Activated CD8-positive, alpha-beta T cell treated with anti-CD3 and anti-CD28 coated beads for 36 hours (primary cell): Measurements from ENCODE around the gene SLC5A4. TPM values are rescaled to one million over a fixed set of nuclear protein-coding genes. Genes with fewer than 3 reads are reported as not detected.

Source experiments
- ATAC-seq: fragments of 200-7000 bp; cut with Tn5 transposase; one replicate; pipeline ENCODE4 v1.10.0; 2021; ENCODE audit warnings: mild to moderate bottlenecking, moderate library complexity
- CTCF ChIA-PET: fragments of 350-600 bp; sonication (Branson Sonifier 250); formaldehyde crosslinking; loops from one replicate; lab custom pipeline; 2021; ENCODE audit warnings: antibody characterized with exemption; lab: Charles Lee
- POLR2A ChIA-PET: fragments of 350-600 bp; sonication (Branson Sonifier 250); formaldehyde crosslinking; loops from one replicate; lab custom pipeline; 2021; ENCODE audit warnings: antibody characterized with exemption; lab: Charles Lee
- DNase-seq: peaks from one replicate; pipeline ENCODE4 v3.0.0-alpha.2; 2020
- H3K27ac Mint-ChIP-seq: one replicate; pipeline ENCODE4 v1.8.0; 2021; ENCODE audit warnings: mild to moderate bottlenecking, mixed read lengths
- H3K27me3 Mint-ChIP-seq: one replicate; pipeline ENCODE4 v1.8.0; 2021; ENCODE audit warnings: mixed read lengths
- H3K36me3 Mint-ChIP-seq: one replicate; pipeline ENCODE4 v1.8.0; 2021; ENCODE audit warnings: low read depth, mixed read lengths
- H3K4me1 Mint-ChIP-seq: one replicate; pipeline ENCODE4 v1.8.0; 2021; ENCODE audit warnings: low read depth, mixed read lengths
- H3K4me3 Mint-ChIP-seq: one replicate; pipeline ENCODE4 v1.8.0; 2021; ENCODE audit warnings: mild to moderate bottlenecking, moderate library complexity, mixed read lengths
- H3K9me3 Mint-ChIP-seq: one replicate; pipeline ENCODE4 v1.8.0; 2021; ENCODE audit warnings: mixed read lengths
- intact Hi-C: fragments of 100-400 bp; cut with micrococcal nuclease; formaldehyde crosslinking; loops from one replicate; pipeline ENCODE4 v1.10.0; 2022
- total RNA-seq, 2 experiments: library from RNA; stranded (reverse); gene quantifications; one replicate each; pipeline ENCODE4 v1.2.3, GENCODE V29; 2021
- TF ChIP-seq, protein P1 (sequence below): fragments of 200-600 bp; IDR thresholded peaks from one replicate; pipeline ENCODE4 v1.8.0; 2022; ENCODE audit warnings: antibody characterized with exemption, mild to moderate bottlenecking

Gene SLC5A4
- total RNA-seq, 2 experiments from 2014 or later, result not detected

DNA sequence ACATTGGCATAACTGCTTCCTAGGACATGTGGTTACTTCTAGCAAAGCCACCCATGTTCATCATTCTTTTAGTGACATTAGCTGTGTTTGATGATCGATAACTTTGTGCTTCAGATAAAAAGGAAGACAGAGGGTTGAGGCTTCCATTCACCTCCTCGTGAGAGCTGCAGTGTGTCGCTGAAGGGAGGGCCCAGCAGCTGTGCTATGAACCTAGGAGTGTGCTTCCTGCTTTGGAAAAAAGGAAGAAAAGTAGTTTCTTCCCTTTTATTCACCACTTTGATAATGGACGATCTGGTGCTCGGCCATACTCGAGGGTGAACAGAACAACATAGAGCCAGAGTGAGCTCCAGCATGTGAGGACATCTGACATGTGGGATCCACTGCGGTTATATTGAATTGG lies 44.1 kb downstream of the SLC5A4 start:
- POLR2A ChIA-PET, result interaction anchor here (0.6 to 1.3 kb wide), 3 partner anchors 135 to 253 kb away, joined by 3 to 5 read pairs (median 3); no protein-coding TSS in a partner anchor
- Mint-ChIP-seq H3K27ac (no peak overlapping the region), H3K4me3 (no peak overlapping the region), H3K9me3 (no peaks in the 10 kb centered on the region), H3K36me3 (no peaks in the 10 kb centered on the region), H3K4me1 (no peaks in the 10 kb centered on the region), H3K27me3 (peaks cover 5% of the 10 kb centered on the region)
- CTCF ChIA-PET, result interaction anchor here (1.0 kb wide), 1 partner anchor 55 kb away, joined by 3 read pairs; no protein-coding TSS in a partner anchor
- DNase-seq (no peak), ATAC-seq (no peak)
- TF ChIP-seq, protein P1, sequence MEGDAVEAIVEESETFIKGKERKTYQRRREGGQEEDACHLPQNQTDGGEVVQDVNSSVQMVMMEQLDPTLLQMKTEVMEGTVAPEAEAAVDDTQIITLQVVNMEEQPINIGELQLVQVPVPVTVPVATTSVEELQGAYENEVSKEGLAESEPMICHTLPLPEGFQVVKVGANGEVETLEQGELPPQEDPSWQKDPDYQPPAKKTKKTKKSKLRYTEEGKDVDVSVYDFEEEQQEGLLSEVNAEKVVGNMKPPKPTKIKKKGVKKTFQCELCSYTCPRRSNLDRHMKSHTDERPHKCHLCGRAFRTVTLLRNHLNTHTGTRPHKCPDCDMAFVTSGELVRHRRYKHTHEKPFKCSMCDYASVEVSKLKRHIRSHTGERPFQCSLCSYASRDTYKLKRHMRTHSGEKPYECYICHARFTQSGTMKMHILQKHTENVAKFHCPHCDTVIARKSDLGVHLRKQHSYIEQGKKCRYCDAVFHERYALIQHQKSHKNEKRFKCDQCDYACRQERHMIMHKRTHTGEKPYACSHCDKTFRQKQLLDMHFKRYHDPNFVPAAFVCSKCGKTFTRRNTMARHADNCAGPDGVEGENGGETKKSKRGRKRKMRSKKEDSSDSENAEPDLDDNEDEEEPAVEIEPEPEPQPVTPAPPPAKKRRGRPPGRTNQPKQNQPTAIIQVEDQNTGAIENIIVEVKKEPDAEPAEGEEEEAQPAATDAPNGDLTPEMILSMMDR, result no peak
- intact Hi-C loops, result no loop called here

DNA sequence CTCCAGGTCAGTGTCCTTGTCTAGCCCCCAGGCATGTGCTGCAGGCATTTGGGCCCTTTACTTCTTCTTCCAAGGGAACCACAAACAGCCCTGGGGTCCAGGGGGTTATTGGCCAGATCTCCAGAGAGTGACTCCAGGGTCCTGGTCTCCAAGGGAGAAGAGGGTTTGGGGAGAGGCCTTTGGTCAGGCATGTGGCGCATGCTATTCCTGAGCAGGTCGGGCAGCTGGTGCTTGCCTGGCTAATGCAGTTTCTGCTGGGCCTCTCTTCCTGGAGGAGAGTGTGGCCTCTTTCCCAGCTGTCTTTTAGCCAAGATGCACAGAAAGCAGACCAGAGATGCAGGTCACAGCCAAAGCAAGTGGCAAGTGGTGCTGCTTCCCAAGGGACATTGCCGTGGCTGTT lies 46.5 kb downstream of the SLC5A4 start:
- Mint-ChIP-seq H3K4me1 (peaks cover 1% of the 10 kb centered on the region), H3K27me3 (peaks cover 10% of the 10 kb centered on the region), H3K4me3 (no peak overlapping the region), H3K36me3 (no peaks in the 10 kb centered on the region), H3K9me3 (no peaks in the 10 kb centered on the region), H3K27ac (no peak overlapping the region)
- POLR2A ChIA-PET, result no interaction called here
- TF ChIP-seq, protein P1, result no peak
- DNase-seq (no peak), ATAC-seq (no peak)
- CTCF ChIA-PET, result no interaction called here
- intact Hi-C loops, result no loop called here

DNA sequence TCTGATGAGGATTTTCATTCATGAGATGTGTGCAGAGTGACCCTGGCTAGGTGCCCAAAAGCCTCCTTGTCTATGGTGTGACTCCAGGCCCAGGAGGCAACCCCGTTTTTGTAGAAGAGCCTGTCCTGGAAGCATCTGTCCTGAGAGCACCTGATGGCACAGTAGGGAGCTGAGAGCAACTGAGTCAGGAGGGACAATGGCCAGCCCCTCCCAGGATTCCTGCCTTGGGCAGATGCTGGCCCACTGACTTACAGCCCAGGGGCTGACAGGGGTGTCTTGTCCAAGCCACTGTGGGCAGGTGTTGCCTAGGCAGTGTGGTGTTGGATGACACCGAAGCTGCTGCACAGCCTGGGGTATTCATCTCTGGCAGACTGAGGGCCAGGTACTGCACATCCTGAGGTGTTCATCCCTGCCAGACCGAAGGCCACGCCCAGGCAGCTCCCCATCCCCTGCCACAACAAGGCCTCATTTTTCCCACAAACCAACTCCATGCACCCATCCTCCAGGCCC lies 47.1 kb downstream of the SLC5A4 start:
- TF ChIP-seq, protein P1, result no peak
- intact Hi-C loops, result no loop called here
- ATAC-seq (no peak), DNase-seq (no peak)
- H3K4me1 Mint-ChIP-seq, result peaks cover 8% of the 10 kb centered on the region
- no peak overlapping the region for H3K4me3 Mint-ChIP-seq
- CTCF ChIA-PET, result interaction anchor here (0.9 to 1.6 kb wide), 2 partner anchors 11 to 231 kb away, joined by 3 to 4 read pairs; no protein-coding TSS in a partner anchor
- POLR2A ChIA-PET, result no interaction called here
- H3K9me3 Mint-ChIP-seq, result no peaks in the 10 kb centered on the region
- H3K36me3 Mint-ChIP-seq, result no peaks in the 10 kb centered on the region
- H3K27ac Mint-ChIP-seq, result no peak overlapping the region
- H3K27me3 Mint-ChIP-seq, result peaks cover 14% of the 10 kb centered on the region

DNA sequence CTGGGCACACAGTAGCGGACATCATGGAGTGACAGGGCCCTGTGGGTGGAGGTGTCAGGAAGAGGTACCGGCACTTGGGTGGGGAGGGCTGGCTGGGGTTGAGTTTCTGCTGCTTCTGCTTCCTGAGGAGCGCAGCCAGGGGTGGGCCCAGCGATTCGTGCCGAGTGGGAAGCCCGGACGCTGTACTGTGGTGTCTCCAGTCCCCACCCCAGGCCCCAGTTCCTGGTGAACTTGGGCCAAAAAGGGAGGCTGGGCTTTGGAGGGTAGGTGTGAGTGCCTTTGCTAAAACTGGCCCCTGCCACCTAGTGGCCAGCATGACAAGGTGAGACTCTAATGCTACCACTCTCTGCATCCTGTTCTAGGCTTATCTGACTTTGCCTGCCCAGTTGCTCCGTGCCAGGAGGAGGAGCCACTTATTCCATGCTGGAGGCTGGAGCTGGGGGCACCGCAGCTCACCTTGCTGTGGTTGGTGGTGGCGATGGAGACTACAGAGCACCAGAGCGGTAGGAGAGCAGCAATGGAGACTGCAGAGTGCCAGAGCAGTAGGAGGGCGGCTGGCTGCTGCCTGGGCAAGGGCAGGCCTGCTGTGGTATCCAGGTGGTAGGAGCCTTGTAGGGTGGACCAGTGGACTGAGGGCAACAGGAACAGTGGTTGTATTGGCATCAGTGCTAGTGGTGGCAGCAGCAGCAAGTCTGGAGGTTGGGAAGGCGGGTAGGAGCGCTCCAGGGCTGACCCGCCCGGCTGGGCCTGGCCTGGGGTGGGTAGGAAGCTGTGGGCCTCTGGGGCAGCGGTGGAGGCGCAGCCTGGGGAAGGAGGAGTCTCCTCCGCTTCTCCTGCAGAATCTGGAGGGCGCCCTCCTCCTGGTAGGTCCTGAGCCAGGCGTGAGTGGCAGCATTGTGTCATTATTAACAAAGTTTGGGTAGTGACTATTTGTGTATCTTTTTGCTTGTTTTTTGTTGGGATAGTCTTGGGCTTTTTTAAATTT lies 48.1 kb downstream of the SLC5A4 start:
- POLR2A ChIA-PET, result no interaction called here
- Mint-ChIP-seq H3K9me3 (no peaks in the 10 kb centered on the region), H3K4me1 (peaks cover 11% of the 10 kb centered on the region), H3K27me3 (peaks cover 19% of the 10 kb centered on the region), H3K27ac (no peak overlapping the region), H3K4me3 (no peak overlapping the region), H3K36me3 (no peaks in the 10 kb centered on the region)
- TF ChIP-seq, protein P1, result peak; percentile 60
- DNase-seq, result peak; percentile 47
- peak; percentile 69 for ATAC-seq
- intact Hi-C loops, result no loop called here
- CTCF ChIA-PET, result interaction anchor here (0.6 to 1.6 kb wide), 3 partner anchors 12 to 280 kb away, joined by 3 to 4 read pairs (median 3); no protein-coding TSS in a partner anchor
